HepG2 (cell line): Measurements from ENCODE around the gene TIA1. TPM values are rescaled to one million over a fixed set of nuclear protein-coding genes. Genes with fewer than 3 reads are reported as not detected.

ENCODE experiments used
- KLF12 ChIP-seq: sonication (generic); formaldehyde crosslinking; IDR thresholded peaks from 2 replicates; pipeline ENCODE4 v1.4.0; 2020; ENCODE audit warnings: missing genetic modification reagents, borderline replicate concordance
- MEF2D ChIP-seq: sonication (generic); formaldehyde crosslinking; IDR thresholded peaks from 2 replicates; pipeline ENCODE4 v1.5.1; 2020; ENCODE audit warnings: mild to moderate bottlenecking, missing genetic modification reagents
- PLSCR1 ChIP-seq: sonication (generic); formaldehyde crosslinking; IDR thresholded peaks from 2 replicates; pipeline ENCODE4 v1.5.0; 2020; ENCODE audit warnings: missing genetic modification reagents, mild to moderate bottlenecking, borderline replicate concordance
- PRDM4 ChIP-seq: sonication (generic); formaldehyde crosslinking; IDR thresholded peaks from 2 replicates; pipeline ENCODE4 v1.9.0; 2021; ENCODE audit warnings: missing genetic modification reagents, borderline replicate concordance
- SMC3 ChIP-seq: IDR thresholded peaks from 2 replicates; pipeline ENCODE4 v1.6.1; 2011; ENCODE audit warnings: low read length, improper control_type of control experiment
- STAT6 ChIP-seq: sonication (generic); formaldehyde crosslinking; IDR thresholded peaks from 2 replicates; pipeline ENCODE4 v1.4.0; 2020; ENCODE audit warnings: missing genetic modification reagents, mild to moderate bottlenecking, borderline replicate concordance
- ZNF17 ChIP-seq: sonication (generic); formaldehyde crosslinking; IDR thresholded peaks from 2 replicates; pipeline ENCODE4 v1.5.0; 2020; ENCODE audit warnings: mild to moderate bottlenecking, missing genetic modification reagents
- ZNF558 ChIP-seq: sonication (generic); formaldehyde crosslinking; IDR thresholded peaks from 2 replicates; pipeline ENCODE4 v1.9.0; 2022; ENCODE audit warnings: mild to moderate bottlenecking, missing genetic modification reagents, borderline replicate concordance
- ZNF687 ChIP-seq: sonication (generic); formaldehyde crosslinking; IDR thresholded peaks from 2 replicates; pipeline ENCODE4 v1.5.1; 2020; ENCODE audit warnings: mild to moderate bottlenecking, missing genetic modification reagents, moderate library complexity
- polyA plus RNA-seq, 8 experiments: library from polyadenylated mRNA; depleted of rRNA in 3 of 8; stranded (reverse) in 7 of 8; unstranded in 1 of 8; fragments of >200 nt; fragmentation: Illumina TruSeq in 4 of 8; extraction: Trizol in 4 of 8; gene quantifications; 2 replicates each; pipeline versions ENCODE4 v1.2.1 to v1.2.3, GENCODE V29; 2011 to 2016; ENCODE audit warnings: low read depth in 4 of 8, missing spikeins in 1 of 8, mixed read lengths in 1 of 8; ENCODE audit not compliant: insufficient read depth in 1 of 8
- total RNA-seq, 5 experiments: library from RNA; depleted of rRNA; stranded (reverse); fragments of >200 nt; fragmentation: Illumina TruSeq; extraction: Trizol; gene quantifications; 2 replicates each; pipeline ENCODE4 v1.2.3, GENCODE V29; 2016; ENCODE audit warnings: low read depth in 1 of 5
- TF ChIP-seq, protein P1 (sequence below): sonication (generic); formaldehyde crosslinking; conservative IDR thresholded peaks from 2 replicates; pipeline ENCODE4 v1.8.1; 2023; ENCODE audit warnings: missing genetic modification reagents

The TIA1 gene
- total and polyA plus RNA-seq, 2 of the 13 experiments (the other 11 are each of a cell fraction or from before 2014, with no cell fraction given), result 209 to 319 TPM

DNA sequence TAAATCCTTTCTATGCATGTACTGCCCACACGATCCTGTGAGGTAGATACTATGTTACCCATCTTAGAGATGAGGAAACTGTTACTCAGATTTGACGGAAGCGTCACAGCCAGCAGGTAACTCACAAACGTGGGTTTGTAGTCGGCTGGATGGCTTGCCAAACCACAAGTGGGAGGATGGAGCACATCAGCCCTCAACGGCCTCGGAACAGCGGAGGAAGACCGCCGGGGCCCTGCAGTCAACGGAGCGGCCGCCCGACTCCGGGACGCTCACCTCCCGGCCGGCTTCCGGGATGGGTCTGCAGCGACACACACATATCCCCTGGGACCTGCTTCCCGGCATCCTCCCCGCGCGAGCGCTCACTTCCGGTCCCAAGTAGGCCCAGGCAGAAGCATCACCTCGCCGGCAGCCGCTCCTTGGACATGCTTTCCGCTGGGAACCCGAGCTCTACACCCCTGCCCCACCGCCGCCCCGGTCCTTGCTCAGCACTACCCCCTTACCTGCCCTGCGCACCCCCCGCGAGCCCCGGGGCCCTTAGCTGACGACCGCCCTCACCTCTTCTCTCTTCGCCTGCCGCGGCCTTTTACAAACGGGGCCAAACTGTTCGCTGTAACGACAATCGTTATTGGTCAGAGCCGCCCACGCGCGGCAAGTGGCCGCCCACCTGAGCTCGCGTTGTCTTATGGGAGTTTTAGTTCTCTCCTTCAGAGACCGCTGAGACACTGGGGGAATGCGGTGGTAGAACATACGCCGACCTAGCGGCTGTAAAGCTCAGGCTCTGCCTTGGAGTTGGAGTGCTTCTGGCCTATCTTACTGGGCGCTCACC, 57.8 kb downstream of the TIA1 start, which contains the start of gene C2orf42 (continued):
- TF ChIP-seq STAT6 (CRISPR knock-in tag) (peak; percentile 99; the same call in 1 of the 2 replicates), ZNF687 (CRISPR knock-in tag) (peak; percentile 99), SMC3 (no peak), ZNF17 (CRISPR knock-in tag) (no peak), PLSCR1 (CRISPR knock-in tag) (no peak), KLF12 (no peak), PRDM4 (CRISPR knock-in tag) (peak; percentile 73; the same call in 1 of the 2 replicates), ZNF558 (CRISPR knock-in tag) (peak; percentile 22; the same call in 1 of the 2 replicates), MEF2D (peak; percentile 81; the same call in 1 of the 2 replicates)
- TF ChIP-seq, protein P1, sequence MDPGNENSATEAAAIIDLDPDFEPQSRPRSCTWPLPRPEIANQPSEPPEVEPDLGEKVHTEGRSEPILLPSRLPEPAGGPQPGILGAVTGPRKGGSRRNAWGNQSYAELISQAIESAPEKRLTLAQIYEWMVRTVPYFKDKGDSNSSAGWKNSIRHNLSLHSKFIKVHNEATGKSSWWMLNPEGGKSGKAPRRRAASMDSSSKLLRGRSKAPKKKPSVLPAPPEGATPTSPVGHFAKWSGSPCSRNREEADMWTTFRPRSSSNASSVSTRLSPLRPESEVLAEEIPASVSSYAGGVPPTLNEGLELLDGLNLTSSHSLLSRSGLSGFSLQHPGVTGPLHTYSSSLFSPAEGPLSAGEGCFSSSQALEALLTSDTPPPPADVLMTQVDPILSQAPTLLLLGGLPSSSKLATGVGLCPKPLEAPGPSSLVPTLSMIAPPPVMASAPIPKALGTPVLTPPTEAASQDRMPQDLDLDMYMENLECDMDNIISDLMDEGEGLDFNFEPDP (CRISPR knock-in tag), result no peak
